Measurements from ENCODE around the gene RGS6.

The RGS6 gene

DNA sequence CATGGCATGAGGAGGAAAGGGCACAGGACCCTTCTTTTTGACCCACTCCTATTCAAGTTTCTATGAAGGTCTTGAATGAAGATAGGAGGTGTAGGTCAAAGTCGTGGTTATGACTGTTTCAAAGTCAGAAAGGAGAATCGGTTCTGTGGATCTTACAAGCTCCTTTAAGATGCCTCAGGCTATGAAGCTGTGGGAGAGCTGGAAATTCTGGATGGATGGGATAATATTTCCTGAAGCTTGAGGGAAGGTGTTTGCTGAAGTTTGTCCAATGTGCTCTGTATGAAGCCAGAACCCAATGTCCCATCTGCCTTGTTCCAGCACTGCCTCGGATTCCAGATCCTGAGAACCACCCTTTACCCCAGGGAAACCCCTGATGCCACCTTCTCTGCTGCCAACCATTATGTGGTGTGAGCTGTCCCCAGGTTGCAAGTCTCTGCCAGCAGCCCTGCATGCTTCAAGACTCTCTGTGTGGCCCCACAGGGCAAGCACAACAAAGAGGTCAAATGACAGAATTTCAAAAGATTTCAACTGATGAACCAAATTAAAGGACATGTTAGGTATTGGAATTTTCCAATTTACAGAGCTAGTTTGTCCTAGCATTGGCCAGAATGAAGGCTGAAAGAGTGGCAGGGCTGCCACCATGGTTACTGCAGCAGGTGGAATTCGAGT lies 472.0 kb downstream of the RGS6 start:
- H3K9ac ChIP-seq (ENCODE audit: low read depth in 1 of 2, low read length in 2 of 2), result no peak overlapping the region
- H3K4me3 ChIP-seq (ENCODE audit: low read depth in 1 of 2, low read length in 2 of 2), result no peak overlapping the region
- H3K27me3 ChIP-seq (ENCODE audit: control insufficient read depth in 1 of 2, insufficient read depth in 2 of 2, low read length in 2 of 2), result no peaks in the 10 kb centered on the region
- no peaks in the 10 kb centered on the region for H3K4me1 ChIP-seq (ENCODE audit: control insufficient read depth in 1 of 2, insufficient read depth in 2 of 2, low read length in 2 of 2)
- H3K9me3 ChIP-seq (ENCODE audit: control insufficient read depth in 1 of 2, low read length in 2 of 2), result no peaks in the 10 kb centered on the region
- no peak overlapping the region for H3K27ac ChIP-seq (ENCODE audit: low read depth, low read length)
- no peaks in the 10 kb centered on the region for H3K36me3 ChIP-seq (ENCODE audit: control insufficient read depth in 1 of 2, insufficient read depth in 2 of 2, low read length in 2 of 2)

DNA sequence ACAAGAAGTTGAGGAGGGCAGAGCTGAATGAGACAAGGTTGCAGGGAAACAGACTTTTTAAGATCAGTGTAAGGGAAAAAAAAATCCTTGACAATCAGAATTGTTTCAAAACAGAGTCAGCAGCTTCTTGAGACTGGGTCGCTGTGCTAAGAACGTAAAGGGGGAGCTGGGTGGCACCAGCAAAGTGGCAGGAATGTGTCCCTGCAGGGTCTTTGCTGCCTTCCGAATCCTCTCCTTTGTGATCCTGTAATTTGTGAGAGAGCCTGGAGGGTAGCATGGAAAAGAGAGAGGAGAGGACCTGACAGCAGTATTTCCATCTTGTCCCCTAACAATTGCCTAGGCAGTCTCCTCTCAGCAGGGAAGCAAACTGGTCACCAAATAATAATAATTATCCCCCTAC lies 472.8 kb downstream of the RGS6 start:
- no peaks in the 10 kb centered on the region for H3K36me3 ChIP-seq (ENCODE audit: control insufficient read depth in 1 of 2, insufficient read depth in 2 of 2, low read length in 2 of 2)
- H3K4me3 ChIP-seq (ENCODE audit: low read depth in 1 of 2, low read length in 2 of 2), result no peak overlapping the region
- no peaks in the 10 kb centered on the region for H3K9me3 ChIP-seq (ENCODE audit: control insufficient read depth in 1 of 2, low read length in 2 of 2)
- H3K27ac ChIP-seq (ENCODE audit: low read depth, low read length), result no peak overlapping the region
- no peak overlapping the region for H3K9ac ChIP-seq (ENCODE audit: low read depth in 1 of 2, low read length in 2 of 2)
- no peaks in the 10 kb centered on the region for H3K27me3 ChIP-seq (ENCODE audit: control insufficient read depth in 1 of 2, insufficient read depth in 2 of 2, low read length in 2 of 2)
- no peaks in the 10 kb centered on the region for H3K4me1 ChIP-seq (ENCODE audit: control insufficient read depth in 1 of 2, insufficient read depth in 2 of 2, low read length in 2 of 2)

DNA sequence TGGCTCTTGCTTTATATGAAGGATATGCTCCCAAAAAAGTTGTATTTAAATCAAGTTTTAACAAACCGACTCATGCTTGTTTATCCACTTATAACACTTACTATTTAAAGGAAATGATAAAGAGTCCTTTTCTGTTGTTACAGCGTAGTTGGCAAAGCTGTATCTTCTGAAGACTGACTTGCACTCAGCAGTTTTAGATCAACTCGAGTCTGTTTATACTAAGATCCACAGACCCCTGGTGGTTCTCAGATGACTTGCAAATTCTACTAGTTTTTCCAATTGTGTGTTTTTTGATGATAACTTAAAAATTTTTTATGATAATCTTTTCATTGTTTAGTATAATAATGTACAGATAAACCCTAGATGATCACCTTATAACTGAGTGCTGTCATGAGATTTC lies 475.8 kb downstream of the RGS6 start:
- no peak overlapping the region for H3K27ac ChIP-seq (ENCODE audit: low read depth, low read length)
- H3K4me3 ChIP-seq (ENCODE audit: low read depth in 1 of 2, low read length in 2 of 2), result no peak overlapping the region
- no peaks in the 10 kb centered on the region for H3K36me3 ChIP-seq (ENCODE audit: control insufficient read depth in 1 of 2, insufficient read depth in 2 of 2, low read length in 2 of 2)
- H3K4me1 ChIP-seq (ENCODE audit: control insufficient read depth in 1 of 2, insufficient read depth in 2 of 2, low read length in 2 of 2), result no peaks in the 10 kb centered on the region
- H3K27me3 ChIP-seq (ENCODE audit: control insufficient read depth in 1 of 2, insufficient read depth in 2 of 2, low read length in 2 of 2), result no peaks in the 10 kb centered on the region
- H3K9me3 ChIP-seq (ENCODE audit: control insufficient read depth in 1 of 2, low read length in 2 of 2), result no peaks in the 10 kb centered on the region
- no peak overlapping the region for H3K9ac ChIP-seq (ENCODE audit: low read depth in 1 of 2, low read length in 2 of 2)

DNA sequence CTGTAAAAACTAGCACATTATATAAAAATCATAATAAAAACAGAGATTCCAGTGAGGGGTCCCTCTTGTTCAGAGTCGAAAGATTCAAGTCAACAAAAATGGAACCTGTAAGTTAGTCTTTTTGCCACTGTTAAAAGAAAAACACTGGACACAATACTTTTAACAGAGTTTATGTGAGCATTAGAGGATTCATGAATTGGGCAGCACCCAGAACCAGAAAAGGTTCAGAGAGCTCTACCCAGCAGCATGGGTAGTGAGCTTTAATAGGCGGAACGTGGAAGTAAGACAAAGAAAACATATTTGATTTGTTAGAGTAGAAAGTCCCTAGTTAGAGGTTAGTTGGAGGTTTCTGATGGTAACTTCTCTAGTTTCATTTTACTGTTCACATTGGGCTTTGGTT lies 476.8 kb downstream of the RGS6 start:
- no peaks in the 10 kb centered on the region for H3K36me3 ChIP-seq (ENCODE audit: control insufficient read depth in 1 of 2, insufficient read depth in 2 of 2, low read length in 2 of 2)
- H3K9me3 ChIP-seq (ENCODE audit: control insufficient read depth in 1 of 2, low read length in 2 of 2), result no peaks in the 10 kb centered on the region
- H3K9ac ChIP-seq (ENCODE audit: low read depth in 1 of 2, low read length in 2 of 2), result no peak overlapping the region
- H3K4me3 ChIP-seq (ENCODE audit: low read depth in 1 of 2, low read length in 2 of 2), result no peak overlapping the region
- H3K27ac ChIP-seq (ENCODE audit: low read depth, low read length), result no peak overlapping the region
- H3K4me1 ChIP-seq (ENCODE audit: control insufficient read depth in 1 of 2, insufficient read depth in 2 of 2, low read length in 2 of 2), result no peaks in the 10 kb centered on the region
- H3K27me3 ChIP-seq (ENCODE audit: control insufficient read depth in 1 of 2, insufficient read depth in 2 of 2, low read length in 2 of 2), result no peaks in the 10 kb centered on the region

DNA sequence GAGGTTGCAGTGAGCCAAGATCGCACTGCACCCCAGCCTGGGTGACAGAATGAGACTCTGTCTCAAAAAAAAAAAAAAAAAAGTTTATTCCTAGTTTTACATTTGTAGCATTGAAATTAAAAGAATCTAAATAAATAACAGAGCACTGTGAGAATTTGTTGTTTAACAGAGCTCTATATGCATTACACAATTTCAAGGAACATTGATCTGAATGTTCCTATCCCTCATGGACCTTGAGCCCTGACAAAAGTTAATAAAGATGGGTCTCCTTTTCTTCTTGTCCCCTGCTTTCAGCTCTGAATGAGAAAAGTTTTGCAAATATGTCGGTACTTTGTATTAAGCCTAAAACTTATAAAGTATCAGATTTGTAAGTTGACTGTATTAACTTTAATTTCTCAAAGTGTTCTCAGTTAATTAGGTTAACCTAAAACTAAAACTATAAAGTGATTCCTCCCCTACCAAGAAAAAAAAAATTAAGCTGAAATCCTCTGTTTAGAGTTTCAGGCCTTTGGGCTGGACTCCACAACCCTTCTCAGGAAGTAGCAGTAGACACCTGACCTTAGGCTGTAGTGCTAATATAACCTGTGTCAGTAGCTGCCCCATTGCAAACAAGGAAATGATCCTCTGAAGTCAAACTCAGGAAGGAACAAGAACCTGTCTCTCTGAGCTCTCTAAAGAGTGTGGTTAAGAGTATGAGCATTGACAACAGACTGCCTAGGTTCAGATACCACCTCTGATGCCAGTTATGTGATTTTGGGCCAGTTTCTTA lies 484.0 kb downstream of the RGS6 start:
- H3K9me3 ChIP-seq (ENCODE audit: control insufficient read depth in 1 of 2, low read length in 2 of 2), result peaks cover 0 to 2% of the 10 kb centered on the region in 2 donors
- H3K27me3 ChIP-seq (ENCODE audit: control insufficient read depth in 1 of 2, insufficient read depth in 2 of 2, low read length in 2 of 2), result no peaks in the 10 kb centered on the region
- H3K36me3 ChIP-seq (ENCODE audit: control insufficient read depth in 1 of 2, insufficient read depth in 2 of 2, low read length in 2 of 2), result no peaks in the 10 kb centered on the region
- H3K4me1 ChIP-seq (ENCODE audit: control insufficient read depth in 1 of 2, insufficient read depth in 2 of 2, low read length in 2 of 2), result no peaks in the 10 kb centered on the region
- H3K27ac ChIP-seq (ENCODE audit: low read depth, low read length), result no peak overlapping the region
- H3K4me3 ChIP-seq (ENCODE audit: low read depth in 1 of 2, low read length in 2 of 2), result no peak overlapping the region
- H3K9ac ChIP-seq (ENCODE audit: low read depth in 1 of 2, low read length in 2 of 2), result no peak overlapping the region

DNA sequence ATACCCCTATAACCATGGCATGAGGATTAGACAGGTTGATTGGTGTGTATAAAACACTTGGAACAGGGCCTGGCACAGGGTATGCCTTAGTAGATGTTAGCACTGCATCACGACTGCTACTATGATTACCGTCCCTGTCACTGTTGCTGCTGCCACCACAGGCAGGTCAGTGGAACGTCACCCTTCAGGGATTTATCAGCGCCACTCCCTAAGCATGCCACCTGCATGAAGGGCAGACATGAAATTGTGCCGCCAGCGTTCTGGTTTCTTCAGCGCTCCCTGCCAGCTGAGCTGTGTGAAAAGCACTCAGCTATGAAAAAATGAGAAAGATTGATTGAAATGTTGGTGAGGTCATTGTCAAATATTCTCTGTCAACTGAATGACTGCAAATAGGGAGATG lies 484.7 kb downstream of the RGS6 start:
- Histone ChIP-seq H3K27me3 (ENCODE audit: control insufficient read depth in 1 of 2, insufficient read depth in 2 of 2, low read length in 2 of 2) (no peaks in the 10 kb centered on the region), H3K36me3 (ENCODE audit: control insufficient read depth in 1 of 2, insufficient read depth in 2 of 2, low read length in 2 of 2) (no peaks in the 10 kb centered on the region), H3K27ac (ENCODE audit: low read depth, low read length) (no peak overlapping the region), H3K9me3 (ENCODE audit: control insufficient read depth in 1 of 2, low read length in 2 of 2) (peaks cover 0 to 2% of the 10 kb centered on the region in 2 donors), H3K4me1 (ENCODE audit: control insufficient read depth in 1 of 2, insufficient read depth in 2 of 2, low read length in 2 of 2) (no peaks in the 10 kb centered on the region), H3K4me3 (ENCODE audit: low read depth in 1 of 2, low read length in 2 of 2) (no peak overlapping the region), H3K9ac (ENCODE audit: low read depth in 1 of 2, low read length in 2 of 2) (no peak overlapping the region)

DNA sequence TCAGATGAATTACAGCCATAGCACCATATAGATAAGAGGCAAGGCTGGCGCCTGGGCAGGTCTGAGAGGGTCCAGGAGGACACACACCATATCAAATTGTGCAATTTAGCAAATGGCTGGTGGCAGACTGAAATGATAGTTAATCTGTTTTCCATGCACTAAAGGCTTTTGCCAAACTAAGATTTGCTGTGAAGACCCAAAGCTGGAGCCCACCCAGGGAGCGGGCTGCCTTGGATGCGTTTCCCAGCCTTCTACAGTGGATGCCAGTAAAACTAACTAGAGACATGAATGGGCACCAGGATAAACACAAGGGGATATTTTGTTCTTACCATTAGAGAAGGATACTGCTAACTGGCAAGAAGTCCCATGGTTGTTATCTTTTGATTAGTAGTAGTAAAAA lies 486.6 kb downstream of the RGS6 start:
- H3K9ac ChIP-seq (ENCODE audit: low read depth in 1 of 2, low read length in 2 of 2), result no peak overlapping the region

DNA sequence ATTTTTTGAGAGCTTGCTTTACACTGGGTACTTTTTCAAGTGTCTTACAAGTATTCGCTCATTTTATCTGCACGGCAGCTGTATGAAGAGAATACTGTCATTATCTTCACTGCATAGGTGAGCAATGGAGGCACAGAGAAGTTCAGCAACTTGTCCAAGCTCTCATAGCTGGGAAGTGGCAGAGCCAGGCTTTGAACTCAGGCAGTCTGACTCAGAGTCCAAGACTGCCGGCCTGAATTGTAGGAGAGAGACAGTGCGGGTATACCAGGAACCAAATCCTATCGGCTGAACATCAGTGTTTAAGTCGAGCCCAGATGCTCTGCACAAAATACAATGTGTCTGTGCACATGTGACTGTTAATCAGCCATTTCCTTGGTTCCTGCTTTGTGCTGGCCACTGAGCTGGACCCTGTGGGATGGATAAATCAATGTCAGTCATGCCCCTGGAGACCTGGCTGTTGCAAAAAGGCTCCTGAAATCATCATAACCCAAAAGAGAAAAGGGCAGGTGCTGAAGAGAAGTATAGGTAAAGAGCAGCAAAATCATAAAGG lies 487.1 kb downstream of the RGS6 start:
- no peak overlapping the region for H3K27ac ChIP-seq (ENCODE audit: low read depth, low read length)
- H3K9me3 ChIP-seq (ENCODE audit: control insufficient read depth in 1 of 2, low read length in 2 of 2), result peaks cover 0 to 2% of the 10 kb centered on the region in 2 donors
- H3K36me3 ChIP-seq (ENCODE audit: control insufficient read depth in 1 of 2, insufficient read depth in 2 of 2, low read length in 2 of 2), result no peaks in the 10 kb centered on the region
- H3K4me3 ChIP-seq (ENCODE audit: low read depth in 1 of 2, low read length in 2 of 2), result no peak overlapping the region
- H3K4me1 ChIP-seq (ENCODE audit: control insufficient read depth in 1 of 2, insufficient read depth in 2 of 2, low read length in 2 of 2), result no peaks in the 10 kb centered on the region
- no peak overlapping the region for H3K9ac ChIP-seq (ENCODE audit: low read depth in 1 of 2, low read length in 2 of 2)
- H3K27me3 ChIP-seq (ENCODE audit: control insufficient read depth in 1 of 2, insufficient read depth in 2 of 2, low read length in 2 of 2), result no peaks in the 10 kb centered on the region

More for the DNA sequence above, 486.6 kb downstream of the RGS6 start:
- Histone ChIP-seq H3K36me3 (ENCODE audit: control insufficient read depth in 1 of 2, insufficient read depth in 2 of 2, low read length in 2 of 2) (no peaks in the 10 kb centered on the region), H3K27ac (ENCODE audit: low read depth, low read length) (no peak overlapping the region), H3K9me3 (ENCODE audit: control insufficient read depth in 1 of 2, low read length in 2 of 2) (peaks cover 0 to 2% of the 10 kb centered on the region in 2 donors), H3K4me3 (ENCODE audit: low read depth in 1 of 2, low read length in 2 of 2) (no peak overlapping the region), H3K4me1 (ENCODE audit: control insufficient read depth in 1 of 2, insufficient read depth in 2 of 2, low read length in 2 of 2) (no peaks in the 10 kb centered on the region), H3K27me3 (ENCODE audit: control insufficient read depth in 1 of 2, insufficient read depth in 2 of 2, low read length in 2 of 2) (no peaks in the 10 kb centered on the region)

DNA sequence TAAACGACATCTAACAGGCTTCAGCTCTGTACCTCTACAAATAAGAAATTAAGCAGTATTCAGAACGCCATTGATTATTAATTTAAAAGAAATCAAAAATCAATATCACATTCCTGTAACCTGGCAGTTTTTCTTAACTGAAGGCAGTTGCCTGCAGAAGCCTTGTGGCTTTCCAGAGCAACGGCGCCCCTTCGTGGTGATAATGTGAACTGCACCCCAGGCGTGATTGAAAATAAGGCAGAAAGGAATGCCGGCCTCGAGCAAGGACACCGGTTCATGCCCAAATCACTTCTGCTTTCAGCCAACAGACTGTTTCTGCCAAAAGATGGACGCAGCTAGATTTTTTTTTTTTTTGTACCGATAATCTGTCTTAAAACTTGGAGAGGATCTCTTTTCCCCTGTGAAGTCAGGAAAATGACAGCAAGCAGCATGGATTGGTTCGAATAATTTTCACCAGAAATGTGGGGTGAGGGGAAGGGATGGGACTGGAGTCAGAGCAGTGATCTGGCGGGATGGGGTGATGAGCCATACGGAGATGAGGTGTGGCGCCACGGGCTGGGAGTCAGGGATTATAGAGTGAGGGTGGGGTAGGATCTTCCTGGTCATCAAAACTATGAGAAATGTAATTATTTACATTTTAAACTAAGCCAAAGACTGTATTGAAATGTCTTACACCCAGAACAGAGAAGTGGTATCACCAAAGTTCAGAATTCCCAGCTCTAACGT lies 488.7 kb downstream of the RGS6 start:
- Histone ChIP-seq H3K9ac (ENCODE audit: low read depth in 1 of 2, low read length in 2 of 2) (no peak overlapping the region), H3K36me3 (ENCODE audit: control insufficient read depth in 1 of 2, insufficient read depth in 2 of 2, low read length in 2 of 2) (no peaks in the 10 kb centered on the region), H3K4me1 (ENCODE audit: control insufficient read depth in 1 of 2, insufficient read depth in 2 of 2, low read length in 2 of 2) (no peaks in the 10 kb centered on the region), H3K9me3 (ENCODE audit: control insufficient read depth in 1 of 2, low read length in 2 of 2) (no peaks in the 10 kb centered on the region), H3K27ac (ENCODE audit: low read depth, low read length) (no peak overlapping the region), H3K4me3 (ENCODE audit: low read depth in 1 of 2, low read length in 2 of 2) (no peak overlapping the region), H3K27me3 (ENCODE audit: control insufficient read depth in 1 of 2, insufficient read depth in 2 of 2, low read length in 2 of 2) (no peaks in the 10 kb centered on the region)

DNA sequence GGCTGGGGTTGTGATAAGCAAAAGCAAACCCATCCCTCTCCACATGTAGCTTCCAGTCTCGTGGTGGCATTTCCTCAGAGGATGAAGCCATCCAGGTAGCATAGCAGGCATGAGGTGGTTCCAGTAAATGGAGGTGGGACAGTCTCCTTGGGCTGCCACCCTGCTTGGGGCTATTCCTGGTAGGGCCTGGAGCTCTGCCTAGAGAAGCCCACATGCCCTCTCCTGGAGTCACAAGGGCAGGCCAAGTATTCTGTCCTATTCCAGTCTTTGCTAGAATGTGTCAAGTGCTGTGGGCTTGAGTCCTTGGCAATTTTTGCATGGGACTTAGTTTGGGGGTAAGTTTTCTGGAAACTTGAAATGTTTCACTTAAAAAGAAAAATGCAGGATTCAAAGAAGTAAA lies 491.7 kb downstream of the RGS6 start:
- H3K4me1 ChIP-seq (ENCODE audit: control insufficient read depth in 1 of 2, insufficient read depth in 2 of 2, low read length in 2 of 2), result no peaks in the 10 kb centered on the region
- H3K36me3 ChIP-seq (ENCODE audit: control insufficient read depth in 1 of 2, insufficient read depth in 2 of 2, low read length in 2 of 2), result no peaks in the 10 kb centered on the region
- no peak overlapping the region for H3K27ac ChIP-seq (ENCODE audit: low read depth, low read length)
- no peak overlapping the region for H3K4me3 ChIP-seq (ENCODE audit: low read depth in 1 of 2, low read length in 2 of 2)
- no peaks in the 10 kb centered on the region for H3K27me3 ChIP-seq (ENCODE audit: control insufficient read depth in 1 of 2, insufficient read depth in 2 of 2, low read length in 2 of 2)
- peaks cover 0 to 2% of the 10 kb centered on the region in 2 donors for H3K9me3 ChIP-seq (ENCODE audit: control insufficient read depth in 1 of 2, low read length in 2 of 2)
- H3K9ac ChIP-seq (ENCODE audit: low read depth in 1 of 2, low read length in 2 of 2), result no peak overlapping the region

Data from duodenal mucosa (tissue), 2 donors.